GM12875 (cell line): ENCODE results near the gene ZNG1C.
"Not testable (repeated sequence)": the region's sequence is repeated elsewhere in the genome, so short reads cannot be mapped to it uniquely, and the experiment has no call there.

Source experiments
- H3K4me3 ChIP-seq: one replicate; pipeline ENCODE4 v1.5.1; 2011; ENCODE audit warnings: low read depth, low read length, control low read depth

Gene ZNG1C

GRCh38 chr9:68241683-68242082 lies at the start of gene ZNG1C:
ZNG1C (plus strand) TSS chr9:68241983; CDS start chr9:68242032, 49 bp downstream.
- not testable (repeated sequence) for H3K4me3 ChIP-seq

- not testable (repeated sequence) for H3K4me3 ChIP-seq
Measured at GRCh38 chr9:68242437-68242836, 654 bp downstream of the ZNG1C start.

- not testable (repeated sequence) for H3K4me3 ChIP-seq
Measured at GRCh38 chr9:68281041-68281440, 39.3 kb downstream of the ZNG1C start.

DNA sequence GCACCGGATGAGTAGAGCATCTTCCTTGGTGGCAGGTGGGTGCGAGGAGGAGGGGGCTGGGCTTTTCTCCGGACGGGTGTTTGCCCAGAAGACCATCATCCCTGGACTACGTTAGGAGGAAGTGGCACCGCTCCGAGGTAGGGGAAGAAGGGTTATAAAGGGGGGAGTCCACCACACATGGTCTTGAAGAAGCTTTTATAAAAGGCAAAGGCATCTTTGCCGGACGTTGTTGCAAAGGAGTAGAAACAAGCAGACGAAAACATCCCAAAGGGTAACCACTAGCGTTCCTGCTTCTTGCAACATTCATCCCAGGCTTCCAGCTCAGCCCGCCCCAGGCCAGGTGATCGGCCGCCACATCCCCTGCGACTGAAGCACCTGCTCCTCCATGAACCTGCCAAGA lies 60.8 kb downstream of the ZNG1C start, which contains the start of gene FOXD4L3:
FOXD4L3 (plus strand) TSS at position 301 of the 400 bp plus-strand sequence; CDS start at position 386, 85 bp downstream.
- not testable (repeated sequence) for H3K4me3 ChIP-seq

DNA sequence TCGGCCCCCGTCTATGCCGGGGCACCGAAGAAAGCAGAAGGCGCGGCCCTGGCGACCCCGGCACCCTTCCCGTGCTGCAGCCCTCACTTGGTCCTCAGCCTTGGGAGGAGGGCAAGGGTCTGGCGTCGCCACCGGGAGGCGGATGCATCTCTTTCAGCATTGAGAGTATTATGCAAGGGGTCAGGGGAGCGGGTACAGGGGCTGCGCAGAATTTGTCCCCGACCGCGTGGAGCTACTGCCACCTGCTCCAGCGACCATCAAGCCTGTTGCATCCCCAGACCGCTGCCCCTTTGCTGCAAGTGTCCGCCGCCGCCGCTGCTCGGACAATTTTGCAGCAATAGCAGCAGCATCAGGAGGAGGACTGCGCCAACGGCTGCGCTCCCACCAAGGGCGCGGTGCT lies 62.0 kb downstream of the ZNG1C start:
- H3K4me3 ChIP-seq, result not testable (repeated sequence)

GRCh38 chr9:68304212-68304611 lies 62.4 kb downstream of the ZNG1C start:
- H3K4me3 ChIP-seq, result not testable (repeated sequence)

- H3K4me3 ChIP-seq, result not testable (repeated sequence)
Measured at GRCh38 chr9:68304777-68305176, 63.0 kb downstream of the ZNG1C start.

DNA sequence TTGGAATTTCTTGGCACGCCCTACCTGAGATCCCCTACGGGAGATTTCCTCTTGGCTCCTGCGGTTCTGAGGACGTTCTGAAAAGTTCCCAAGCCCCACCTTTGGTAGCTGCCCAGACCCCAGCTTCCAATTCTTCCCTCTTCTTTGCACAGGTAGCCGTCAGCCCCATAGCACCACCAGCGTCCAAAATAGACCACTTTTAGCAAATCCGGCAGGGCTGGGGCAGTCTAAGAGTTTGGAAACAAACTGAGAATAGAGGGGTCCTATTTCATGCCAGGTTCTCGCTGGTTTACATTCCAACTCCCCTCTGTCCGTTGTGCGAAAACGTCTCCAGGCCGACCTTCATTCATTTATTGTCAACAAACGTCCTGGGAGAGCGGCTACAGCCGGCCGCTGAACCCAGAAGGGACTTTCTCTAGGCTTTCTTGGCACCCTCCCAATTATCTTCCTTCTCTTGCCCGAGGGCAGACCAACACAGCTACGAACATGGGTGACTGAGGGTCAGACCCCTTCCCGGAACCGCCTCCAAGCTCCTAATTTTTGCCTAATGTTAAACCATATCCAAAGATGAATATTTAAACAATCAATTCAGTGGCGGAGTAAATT lies 64.0 kb downstream of the ZNG1C start:
- H3K4me3 ChIP-seq, result not testable (repeated sequence)

DNA sequence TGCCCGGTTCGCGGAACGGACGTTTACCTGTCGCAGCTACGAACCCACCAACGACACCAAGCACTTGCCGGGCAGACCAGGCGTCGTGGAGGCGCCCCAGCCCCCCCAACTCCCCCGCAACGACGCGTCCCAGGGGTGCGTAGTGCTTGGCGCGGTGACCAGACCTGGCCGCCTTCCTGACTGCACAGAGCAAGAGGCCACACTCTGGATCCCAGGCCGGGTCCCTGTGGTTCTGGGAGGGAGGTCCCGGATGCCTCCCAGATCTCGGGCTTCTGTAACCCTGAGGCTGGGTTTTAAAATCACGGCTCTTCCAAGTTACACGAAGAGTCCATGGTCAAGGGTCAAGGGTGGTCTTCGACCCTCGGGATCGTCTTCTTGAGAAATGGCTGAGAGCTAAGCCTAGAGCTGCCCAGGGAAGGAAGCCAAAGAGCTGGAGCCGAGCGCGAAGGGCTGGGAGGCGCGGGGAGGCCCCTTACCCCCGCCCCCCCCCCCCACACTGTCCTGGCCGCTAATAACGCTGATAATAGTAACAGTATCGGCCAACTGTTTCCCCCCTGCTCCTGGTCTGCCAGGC lies 64.7 kb downstream of the ZNG1C start:
- not testable (repeated sequence) for H3K4me3 ChIP-seq

- H3K4me3 ChIP-seq, result not testable (repeated sequence)
Measured at GRCh38 chr9:68307127-68307526, 65.3 kb downstream of the ZNG1C start.

DNA sequence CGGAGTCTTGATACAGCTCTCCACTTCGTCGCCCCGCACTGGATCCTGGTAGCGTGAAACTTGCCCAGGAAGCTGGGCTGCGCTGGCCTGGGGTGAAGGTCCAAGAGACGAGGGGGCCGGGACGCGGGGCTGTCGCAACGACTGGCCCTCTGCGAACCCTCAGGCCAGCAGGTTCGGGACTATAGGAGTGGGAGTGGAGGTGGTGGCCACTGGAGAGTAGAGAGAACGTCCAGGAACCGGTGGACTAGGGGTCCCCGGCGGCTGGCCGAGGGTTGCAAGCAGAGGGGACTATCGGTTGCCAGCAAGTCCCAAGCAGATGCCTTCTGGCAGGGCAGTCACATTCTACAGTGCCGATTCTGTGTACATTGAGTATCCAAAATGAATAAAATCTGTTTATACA lies 65.9 kb downstream of the ZNG1C start:
- H3K4me3 ChIP-seq, result not testable (repeated sequence)

- H3K4me3 ChIP-seq, result not testable (repeated sequence)
Measured at GRCh38 chr9:68311208-68311607, 69.4 kb downstream of the ZNG1C start.

GRCh38 chr9:68318209-68318608 lies 76.4 kb downstream of the ZNG1C start:
- H3K4me3 ChIP-seq, result not testable (repeated sequence)

- not testable (repeated sequence) for H3K4me3 ChIP-seq
Measured at GRCh38 chr9:68323749-68324148, 82.0 kb downstream of the ZNG1C start.

DNA sequence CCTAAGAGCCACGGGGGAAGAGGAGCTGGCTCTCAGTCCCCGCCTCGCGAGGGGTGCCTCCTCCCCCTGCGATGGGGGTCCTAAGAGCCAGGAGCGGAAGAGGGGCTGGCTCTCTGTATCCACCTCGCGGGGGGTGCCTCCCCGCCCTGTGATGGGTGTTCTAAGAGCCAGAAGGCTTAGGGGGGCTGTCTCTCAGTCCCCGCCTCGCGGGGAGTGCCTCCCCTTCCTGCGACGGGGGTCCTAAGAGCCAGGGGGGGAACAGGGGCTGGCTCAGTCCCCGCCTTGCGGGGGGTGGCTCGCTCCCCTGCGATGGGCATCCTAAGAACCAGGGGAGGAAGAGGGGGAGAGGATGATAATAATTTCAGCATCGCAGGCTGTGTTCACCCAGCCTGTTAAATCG lies 82.7 kb downstream of the ZNG1C start:
- not testable (repeated sequence) for H3K4me3 ChIP-seq

- H3K4me3 ChIP-seq, result not testable (repeated sequence)
Measured at GRCh38 chr9:68329106-68329505, 87.3 kb downstream of the ZNG1C start.

- H3K4me3 ChIP-seq, result not testable (repeated sequence)
Measured at GRCh38 chr9:68330531-68331173, 88.9 kb downstream of the ZNG1C start.

- not testable (repeated sequence) for H3K4me3 ChIP-seq
Measured at GRCh38 chr9:68332122-68332521, 90.3 kb downstream of the ZNG1C start.

DNA sequence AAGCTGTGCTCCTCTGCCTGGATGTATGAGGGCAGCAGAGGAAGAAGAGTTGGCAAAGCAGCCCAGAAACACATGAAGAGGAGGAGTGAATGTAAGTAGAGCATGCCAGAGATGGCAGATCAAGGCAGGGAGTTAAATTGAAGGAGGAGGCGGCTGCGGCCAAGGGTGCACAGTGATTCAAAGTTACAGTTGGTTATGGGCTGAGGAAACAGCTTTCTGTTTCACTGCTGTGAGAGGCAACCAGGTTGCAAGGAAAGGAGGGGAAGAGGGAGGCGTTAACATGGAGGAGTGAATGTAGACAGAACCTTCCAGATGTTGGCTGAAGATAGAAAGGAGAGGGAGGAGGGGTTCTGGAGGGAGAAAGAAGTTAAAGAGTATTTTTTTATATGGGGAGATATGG lies 94.2 kb downstream of the ZNG1C start:
- H3K4me3 ChIP-seq, result not testable (repeated sequence)

DNA sequence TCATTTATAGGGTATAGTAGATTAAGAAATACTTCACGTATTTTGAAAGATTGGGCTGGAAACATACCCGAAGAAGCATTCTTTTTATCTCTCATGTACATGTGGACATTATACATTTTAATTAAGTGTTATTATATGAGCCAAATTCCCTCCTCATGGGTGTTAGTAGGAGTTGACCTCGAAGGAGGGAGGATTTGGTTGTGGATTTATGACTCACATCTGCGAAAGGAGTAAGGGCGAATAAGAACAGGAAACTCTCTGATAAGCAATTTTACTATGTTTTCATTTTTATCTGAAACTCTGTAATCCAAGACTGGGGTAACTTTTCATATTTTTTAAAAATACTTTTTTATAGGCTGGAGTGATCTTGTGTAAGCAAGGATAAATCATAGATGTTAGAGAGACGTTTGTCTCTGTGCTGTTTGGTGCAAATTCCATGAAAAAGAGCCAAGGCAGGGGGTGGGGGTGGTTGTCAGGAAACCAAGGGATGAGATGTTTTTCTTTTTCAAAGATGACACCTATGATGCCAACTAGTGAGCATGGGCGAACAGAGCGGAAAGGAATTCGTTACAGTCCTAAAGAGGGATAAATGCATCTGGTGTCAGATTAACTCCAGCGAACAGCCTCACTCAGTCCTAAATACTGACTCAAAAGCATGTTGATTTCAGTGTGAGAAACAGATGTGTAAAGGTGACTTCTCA lies 95.0 kb downstream of the ZNG1C start:
- not testable (repeated sequence) for H3K4me3 ChIP-seq

DNA sequence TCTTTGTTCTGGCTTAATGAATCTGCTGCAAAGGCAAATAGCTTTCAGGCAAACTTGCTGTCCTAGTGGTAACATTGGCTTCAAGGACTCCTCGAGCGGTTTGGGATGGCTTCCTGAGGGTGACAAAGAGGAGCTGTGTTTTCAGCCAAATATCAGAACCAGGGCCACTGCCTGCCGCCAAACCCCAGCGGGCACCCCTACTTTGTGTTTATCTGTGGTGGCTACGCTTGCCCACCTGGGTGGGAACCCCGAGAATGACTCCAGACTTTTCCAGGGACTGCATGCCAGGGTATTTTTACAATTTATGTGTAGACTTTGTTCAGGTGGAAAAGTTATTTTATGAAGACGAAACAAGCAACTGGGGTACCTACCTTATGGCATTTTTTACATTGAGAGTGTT lies 96.2 kb downstream of the ZNG1C start:
- not testable (repeated sequence) for H3K4me3 ChIP-seq
